Mucosa of rectum (tissue), 2 donors: ENCODE results near the gene TMEM253.

Experiments used
- H3K27ac ChIP-seq, 2 donors: one replicate each; pipeline ENCODE4 v1.7.0; 2013; ENCODE audit warnings: inconsistent platforms in 2 of 2, low read depth in 2 of 2, low read length in 2 of 2
- H3K27me3 ChIP-seq, 2 donors: one replicate each; pipeline ENCODE4 v1.7.0; 2013; ENCODE audit warnings: low read length in 2 of 2; ENCODE audit not compliant: control insufficient read depth in 2 of 2, insufficient read depth in 2 of 2
- H3K36me3 ChIP-seq, 2 donors: one replicate each; pipeline ENCODE4 v1.7.0; 2013; ENCODE audit warnings: low read length in 2 of 2; ENCODE audit not compliant: control insufficient read depth in 2 of 2, insufficient read depth in 2 of 2
- H3K4me1 ChIP-seq, 2 donors: one replicate each; pipeline ENCODE4 v1.7.0; 2013; ENCODE audit warnings: low read length in 2 of 2, mild to moderate bottlenecking in 1 of 2; ENCODE audit not compliant: control insufficient read depth in 2 of 2, insufficient read depth in 2 of 2
- H3K4me3 ChIP-seq, 2 donors: one replicate each; pipeline ENCODE4 v1.7.0; 2013; ENCODE audit warnings: low read length in 2 of 2
- H3K9ac ChIP-seq, 2 donors: one replicate each; pipeline ENCODE4 v1.7.0; 2013; ENCODE audit warnings: low read length in 2 of 2, low read depth in 1 of 2, mild to moderate bottlenecking in 1 of 2
- H3K9me3 ChIP-seq, 2 donors: one replicate each; pipeline ENCODE4 v1.7.0; 2013; ENCODE audit warnings: low read length in 2 of 2; ENCODE audit not compliant: control insufficient read depth in 2 of 2
- donor health status: healthy.
- donor health status: Normal muscosa, but diverticular disease.

TMEM253 gene

GRCh38 chr14:21089877-21090193, 11.0 kb upstream of the TMEM253 start:
- Histone ChIP-seq H3K27ac (peak overlapping the region; percentile 40 to 58), H3K9me3 (no peaks in the 10 kb centered on the region), H3K36me3 (peaks cover 31 to 42% of the 10 kb centered on the region in 2 donors), H3K4me3 (no peak overlapping the region), H3K9ac (peak overlapping the region in 1 of 2 donors; percentile 14), H3K27me3 (no peaks in the 10 kb centered on the region), H3K4me1 (peaks cover 6 to 22% of the 10 kb centered on the region in 2 donors)

- Histone ChIP-seq H3K36me3 (peaks cover 27 to 39% of the 10 kb centered on the region in 2 donors), H3K4me1 (peaks cover 6 to 22% of the 10 kb centered on the region in 2 donors), H3K4me3 (no peak overlapping the region), H3K9ac (no peak overlapping the region), H3K9me3 (no peaks in the 10 kb centered on the region), H3K27ac (peak overlapping the region in 1 of 2 donors; percentile 58), H3K27me3 (no peaks in the 10 kb centered on the region)
These were observed 10.5 kb upstream of the TMEM253 start for GRCh38 chr14:21090194-21090939.

- H3K27ac ChIP-seq, result no peak overlapping the region
These were observed 9.8 kb upstream of the TMEM253 start for GRCh38 chr14:21090940-21091663.

GRCh38 chr14:21091821-21092272, 9.0 kb upstream of the TMEM253 start:
- H3K9me3 ChIP-seq, result no peaks in the 10 kb centered on the region
- no peak overlapping the region for H3K9ac ChIP-seq
- H3K36me3 ChIP-seq, result peaks cover 15 to 26% of the 10 kb centered on the region in 2 donors
- H3K4me1 ChIP-seq, result peaks cover 6 to 22% of the 10 kb centered on the region in 2 donors
- peak overlapping the region in 1 of 2 donors; percentile 9 for H3K27ac ChIP-seq
- no peaks in the 10 kb centered on the region for H3K27me3 ChIP-seq
- no peak overlapping the region for H3K4me3 ChIP-seq

More at GRCh38 chr14:21090940-21091663, 9.8 kb upstream of the TMEM253 start:
- H3K27me3 ChIP-seq, result no peaks in the 10 kb centered on the region
- peaks cover 6 to 22% of the 10 kb centered on the region in 2 donors for H3K4me1 ChIP-seq
- no peaks in the 10 kb centered on the region for H3K9me3 ChIP-seq
- H3K36me3 ChIP-seq, result peaks cover 21 to 33% of the 10 kb centered on the region in 2 donors
- no peak overlapping the region for H3K9ac ChIP-seq
- H3K4me3 ChIP-seq, result no peak overlapping the region

GRCh38 chr14:21092273-21093011, 8.4 kb upstream of the TMEM253 start:
- peak overlapping the region in 1 of 2 donors; percentile 9 for H3K27ac ChIP-seq
- peaks cover 12 to 26% of the 10 kb centered on the region in 2 donors for H3K4me1 ChIP-seq
- no peaks in the 10 kb centered on the region for H3K27me3 ChIP-seq
- no peak overlapping the region for H3K9ac ChIP-seq
- peaks cover 14 to 23% of the 10 kb centered on the region in 2 donors for H3K36me3 ChIP-seq
- no peak overlapping the region for H3K4me3 ChIP-seq
- no peaks in the 10 kb centered on the region for H3K9me3 ChIP-seq

GRCh38 chr14:21093018-21093417, 7.8 kb upstream of the TMEM253 start:
- Histone ChIP-seq H3K4me1 (peaks cover 13 to 26% of the 10 kb centered on the region in 2 donors), H3K9me3 (no peaks in the 10 kb centered on the region), H3K9ac (no peak overlapping the region), H3K27ac (no peak overlapping the region), H3K27me3 (no peaks in the 10 kb centered on the region), H3K36me3 (peaks cover 14 to 19% of the 10 kb centered on the region in 2 donors), H3K4me3 (no peak overlapping the region)

GRCh38 chr14:21093769-21094681, 6.8 kb upstream of the TMEM253 start:
- Histone ChIP-seq H3K4me1 (peaks cover 16 to 26% of the 10 kb centered on the region in 2 donors), H3K9me3 (no peaks in the 10 kb centered on the region), H3K9ac (no peak overlapping the region), H3K27me3 (no peaks in the 10 kb centered on the region), H3K4me3 (no peak overlapping the region), H3K27ac (no peak overlapping the region), H3K36me3 (peaks cover 12 to 13% of the 10 kb centered on the region in 2 donors)

- Histone ChIP-seq H3K4me3 (no peak overlapping the region), H3K36me3 (peaks cover 7 to 10% of the 10 kb centered on the region in 2 donors), H3K27me3 (no peaks in the 10 kb centered on the region), H3K27ac (no peak overlapping the region), H3K9me3 (no peaks in the 10 kb centered on the region), H3K9ac (no peak overlapping the region), H3K4me1 (peaks cover 20 to 26% of the 10 kb centered on the region in 2 donors)
These were observed 5.2 kb upstream of the TMEM253 start for GRCh38 chr14:21095430-21096205.

GRCh38 chr14:21096438-21096837, 4.4 kb upstream of the TMEM253 start:
- no peaks in the 10 kb centered on the region for H3K27me3 ChIP-seq
- no peak overlapping the region for H3K9ac ChIP-seq
- H3K36me3 ChIP-seq, result peaks cover 2 to 5% of the 10 kb centered on the region in 2 donors
- peaks cover 20 to 34% of the 10 kb centered on the region in 2 donors for H3K4me1 ChIP-seq
- no peaks in the 10 kb centered on the region for H3K9me3 ChIP-seq
- H3K4me3 ChIP-seq, result no peak overlapping the region
- H3K27ac ChIP-seq, result peak overlapping the region in 1 of 2 donors; percentile 81
